HG03025 (cell line): ENCODE results near the gene SLK.

Source experiments
- ATAC-seq: cut with Tn5 transposase; IDR thresholded peaks from one replicate; pipeline ENCODE4 v1.9.1; 2021; ENCODE audit warnings: mild to moderate bottlenecking, moderate library complexity; ENCODE audit not compliant: unreplicated experiment, low FRiP score

Gene SLK

DNA sequence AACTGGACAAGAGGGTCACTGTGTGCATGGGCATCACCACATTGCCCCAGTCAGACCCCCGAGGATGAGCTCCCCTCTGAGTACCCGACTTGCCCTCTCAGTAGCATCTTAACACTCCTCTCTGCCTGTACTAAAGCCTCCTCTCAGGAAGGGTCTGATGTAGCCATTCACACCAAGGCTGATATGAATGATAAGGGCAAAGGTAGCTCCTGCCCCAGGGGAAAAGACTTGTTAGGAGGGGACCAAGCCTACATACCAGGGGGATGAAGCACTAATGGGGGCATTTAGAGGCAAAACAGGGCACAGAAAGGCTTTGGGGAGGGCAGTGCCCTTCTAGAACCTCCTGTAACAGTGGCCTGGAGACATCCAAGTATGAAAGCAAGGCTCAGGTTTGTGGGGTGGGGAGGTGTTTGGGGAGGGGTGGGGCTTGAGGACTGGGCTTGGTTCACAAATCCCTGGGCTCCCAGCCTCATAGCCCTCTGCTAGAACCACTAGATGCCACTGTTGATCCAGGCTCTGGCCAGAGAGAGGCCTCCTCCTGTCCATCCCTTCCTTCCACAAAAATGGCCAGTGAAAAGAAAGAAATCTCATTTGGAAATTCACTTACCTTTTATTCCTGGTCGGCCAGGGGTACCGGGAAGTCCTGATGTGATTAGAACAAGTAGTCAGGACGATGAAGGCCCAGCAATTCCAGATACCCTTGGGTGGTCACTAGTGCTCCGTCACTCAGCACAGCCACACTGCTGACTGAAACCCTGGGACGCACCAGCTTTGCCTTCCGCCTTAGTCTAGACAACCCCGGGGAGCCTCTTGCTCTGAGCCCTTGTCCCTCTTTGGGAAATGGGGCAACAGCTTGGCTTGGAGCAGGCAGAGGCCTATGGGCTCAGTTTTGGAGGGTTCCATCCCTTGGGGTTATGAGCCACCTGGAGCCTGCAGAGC lies 78.5 kb downstream of the SLK start:
- ATAC-seq = no peak

DNA sequence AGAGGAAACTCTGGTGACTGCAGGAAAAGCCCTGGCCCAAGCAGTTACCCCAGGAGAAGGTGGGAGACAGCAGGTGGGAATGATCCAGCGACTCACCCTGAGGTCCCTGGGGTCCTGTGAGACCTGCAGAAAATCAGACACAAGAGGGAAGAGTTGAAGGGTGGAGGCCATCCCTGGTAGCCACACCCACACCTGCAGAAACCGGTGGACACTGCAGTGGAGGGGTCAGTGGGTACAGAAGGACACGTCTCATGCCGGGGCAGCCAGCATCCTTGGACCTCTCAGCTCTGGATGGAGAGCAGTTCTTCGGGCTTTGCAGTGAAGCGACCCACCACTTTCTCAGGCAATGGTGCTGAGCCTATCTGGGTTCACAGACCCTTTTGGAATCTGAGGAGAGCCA lies 79.7 kb downstream of the SLK start:
- ATAC-seq = no peak

DNA sequence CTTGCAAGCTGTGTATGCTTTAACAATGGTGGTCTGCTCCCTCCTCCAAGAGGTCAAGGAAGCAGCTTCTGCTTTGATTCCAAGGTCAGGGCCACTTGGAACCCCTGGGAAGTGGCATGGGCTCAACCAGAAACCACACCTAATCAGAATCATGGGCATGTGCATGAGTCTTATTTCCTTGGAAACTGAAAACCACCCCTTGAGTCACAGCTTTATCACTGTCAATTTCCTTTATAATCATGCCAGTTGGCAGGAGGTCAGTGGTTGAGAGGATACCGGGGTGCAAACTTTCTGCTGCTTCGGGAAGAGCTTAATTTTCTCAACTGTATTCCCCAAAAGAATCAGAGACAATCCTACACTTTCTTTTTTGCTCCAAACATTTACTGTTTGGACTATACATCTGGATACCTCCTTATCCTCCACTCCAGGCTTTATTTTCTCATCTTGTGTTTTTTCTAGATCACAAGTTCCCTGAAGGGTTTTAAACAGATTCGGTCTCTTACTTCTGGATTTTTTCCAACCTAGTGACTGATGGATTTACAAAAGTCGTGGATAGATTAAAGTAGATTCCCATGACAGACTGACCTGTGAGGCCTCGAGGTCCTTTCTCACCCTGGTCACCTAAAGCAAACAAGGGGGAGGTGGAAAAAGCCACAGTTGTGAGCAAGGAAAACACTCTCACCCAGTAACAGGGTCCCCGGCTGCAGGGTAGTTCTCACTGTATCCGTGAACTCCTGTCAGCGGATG lies 82.7 kb downstream of the SLK start:
- ATAC-seq = no peak

DNA sequence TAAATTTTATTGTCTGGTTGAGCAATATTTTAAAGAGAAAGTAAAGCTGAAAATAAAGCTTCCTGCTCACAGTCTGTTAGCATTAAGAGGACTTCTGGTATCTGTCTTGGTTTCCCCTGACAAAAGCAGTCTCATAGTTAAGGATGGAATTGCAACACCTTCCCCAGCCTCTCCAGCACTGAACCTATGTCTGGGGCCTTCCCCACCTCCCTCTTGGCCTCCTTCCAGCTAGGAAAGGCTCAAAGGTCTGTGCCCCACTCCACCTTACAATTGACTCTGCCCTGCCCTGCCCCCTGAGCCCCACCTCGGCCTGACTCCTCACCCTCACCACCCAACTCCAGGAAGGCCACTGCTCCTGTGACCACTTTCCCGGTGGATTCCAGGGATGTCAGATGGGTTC lies 85.5 kb downstream of the SLK start:
- no peak for ATAC-seq

DNA sequence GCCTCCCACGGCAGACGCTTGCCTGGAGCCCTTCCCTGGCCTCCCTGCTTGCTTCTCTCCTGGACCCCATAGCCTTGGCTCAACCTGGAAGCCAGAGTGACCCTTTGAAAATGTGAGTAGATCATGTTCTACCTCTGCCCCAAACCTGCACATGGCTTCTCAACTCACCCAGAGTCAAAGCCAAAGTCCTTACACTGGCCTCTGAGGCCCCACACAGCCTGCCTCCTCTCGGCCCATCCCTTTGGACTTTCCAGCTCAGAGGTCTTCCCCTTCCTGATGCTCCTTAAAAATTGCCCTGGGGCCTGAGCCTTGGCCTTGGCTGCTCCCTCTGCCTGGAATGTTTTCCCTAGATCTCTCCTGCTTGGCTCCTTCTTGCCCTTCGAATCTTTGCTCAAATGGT lies 86.3 kb downstream of the SLK start:
- no peak for ATAC-seq

DNA sequence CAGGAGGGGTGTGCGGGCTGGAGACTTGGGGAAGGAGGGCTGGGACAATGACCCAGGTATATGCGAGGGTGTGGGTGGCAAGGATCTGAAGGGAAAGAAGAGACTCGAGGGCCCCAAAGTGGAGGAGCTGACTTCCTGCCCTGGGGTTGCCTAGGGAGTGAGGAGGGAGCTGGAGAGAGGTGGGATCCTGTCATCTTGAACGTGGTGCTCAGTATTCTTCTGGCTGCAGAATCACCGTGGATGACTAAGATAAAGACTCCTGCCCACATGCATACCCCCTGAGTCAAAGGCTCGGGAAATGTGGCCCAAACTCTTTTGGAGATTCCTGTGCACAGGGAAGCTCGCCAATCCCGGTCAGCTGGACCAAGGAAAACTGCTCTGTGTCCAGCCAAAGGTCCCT lies 87.5 kb downstream of the SLK start:
- ATAC-seq = no peak

DNA sequence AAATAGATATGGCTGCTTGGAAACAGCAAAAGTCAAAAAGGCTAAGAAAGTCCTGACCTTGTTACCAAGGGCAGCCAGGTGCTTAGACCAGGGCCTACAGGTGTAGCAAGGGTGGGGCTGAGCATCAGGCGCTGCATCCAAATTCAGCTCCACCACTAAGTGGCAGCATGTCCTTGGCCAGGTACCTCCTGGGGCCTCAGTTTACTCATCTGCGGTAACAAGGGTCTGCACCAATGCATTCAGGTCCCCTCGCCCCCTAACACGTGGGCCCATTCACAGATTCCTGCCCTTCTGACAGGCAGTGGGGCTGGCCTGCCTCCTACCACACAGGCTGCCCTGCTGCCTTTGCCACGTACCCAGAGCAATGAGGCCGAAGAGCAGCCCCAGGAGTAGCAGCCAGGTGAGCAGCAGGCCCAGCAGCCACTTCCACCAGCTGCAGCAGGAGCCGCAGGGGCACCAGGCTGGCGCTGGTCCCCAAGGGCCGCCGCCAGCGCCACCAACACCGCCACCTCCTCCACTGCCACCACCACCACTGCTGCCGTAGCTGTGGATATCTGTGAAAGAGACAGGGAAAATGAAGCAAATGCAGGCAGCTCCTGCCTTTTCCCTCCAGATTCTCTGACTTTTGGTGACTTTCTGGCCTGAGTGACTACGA lies 89.8 kb downstream of the SLK start:
- no peak for ATAC-seq

DNA sequence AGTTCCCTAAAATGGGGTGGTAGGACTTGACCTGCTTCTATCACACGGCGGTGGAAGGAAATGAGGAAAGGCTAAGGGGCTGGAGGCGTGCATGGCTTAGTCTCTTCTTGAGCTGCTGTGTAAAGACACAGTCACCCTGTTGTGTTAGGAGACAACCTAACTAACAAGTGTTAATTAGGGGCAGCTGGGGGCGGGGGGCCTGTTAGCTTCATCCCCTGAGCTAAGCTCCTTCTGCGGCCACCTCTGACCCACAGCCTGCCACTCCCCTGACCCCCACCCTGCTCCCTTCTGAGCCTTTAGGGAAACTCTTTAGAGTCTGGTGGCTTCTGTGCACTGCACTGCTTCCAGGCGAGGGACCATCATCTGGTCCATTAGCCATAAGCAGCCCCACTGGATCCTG lies 90.8 kb downstream of the SLK start:
- no peak for ATAC-seq

DNA sequence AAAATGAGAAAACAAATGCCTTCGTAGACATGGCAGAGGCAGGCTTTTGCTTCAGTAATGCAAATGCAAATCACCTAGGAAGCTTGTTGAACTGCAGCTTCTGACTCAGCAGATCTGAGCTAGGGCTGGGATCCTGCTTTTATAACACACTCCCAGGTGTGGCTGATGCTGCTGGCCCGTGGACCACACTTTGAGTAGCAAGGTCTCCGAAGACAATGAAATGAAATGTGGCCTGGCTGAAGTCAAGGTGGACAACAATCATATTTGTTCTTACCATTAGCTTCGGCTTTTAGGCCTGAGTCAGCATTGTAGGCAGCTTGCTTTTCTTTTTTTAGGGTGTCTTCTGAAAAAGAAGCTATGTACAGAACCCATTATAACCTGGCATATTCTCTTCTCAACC lies 92.4 kb downstream of the SLK start:
- ATAC-seq = no peak

DNA sequence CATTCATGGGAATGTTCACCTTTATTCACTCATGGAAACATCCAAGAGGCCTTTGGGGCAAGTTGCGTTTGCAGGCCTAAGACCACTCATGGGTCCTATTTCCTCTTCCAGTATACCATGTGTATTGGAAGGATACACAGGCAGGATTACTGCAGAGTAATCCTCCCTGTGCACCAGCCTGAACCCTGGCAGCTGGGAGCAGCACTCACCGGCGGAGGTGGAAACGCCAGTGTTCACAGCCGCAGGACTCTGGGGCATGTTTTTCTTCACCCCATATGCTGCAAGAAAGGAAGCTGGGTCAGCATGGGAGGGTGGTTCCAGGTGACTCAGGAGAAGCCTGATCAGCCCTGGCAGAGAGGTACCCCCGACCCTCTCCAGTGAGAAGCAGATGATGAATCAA lies 94.3 kb downstream of the SLK start:
- ATAC-seq = no peak

DNA sequence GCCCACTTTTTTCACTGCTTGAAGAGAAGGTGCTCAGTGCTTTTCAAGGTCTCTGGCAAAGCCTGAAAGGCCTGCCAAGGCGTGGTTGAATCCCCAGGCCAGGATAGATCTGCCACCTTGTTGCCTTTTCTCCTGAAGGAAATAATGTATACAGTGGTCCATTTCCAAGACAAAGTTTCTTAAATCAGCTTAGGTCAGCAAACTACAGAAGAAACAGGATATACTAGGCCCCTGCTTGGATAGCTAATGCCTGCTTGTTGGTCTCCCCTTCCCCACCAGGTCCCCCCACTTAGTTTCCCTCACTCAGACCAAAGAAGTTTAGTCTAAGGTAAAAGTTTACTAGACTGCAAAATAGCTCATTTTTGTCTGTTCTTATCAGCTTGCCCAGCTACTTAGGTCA lies 98.8 kb downstream of the SLK start:
- ATAC-seq = no peak

DNA sequence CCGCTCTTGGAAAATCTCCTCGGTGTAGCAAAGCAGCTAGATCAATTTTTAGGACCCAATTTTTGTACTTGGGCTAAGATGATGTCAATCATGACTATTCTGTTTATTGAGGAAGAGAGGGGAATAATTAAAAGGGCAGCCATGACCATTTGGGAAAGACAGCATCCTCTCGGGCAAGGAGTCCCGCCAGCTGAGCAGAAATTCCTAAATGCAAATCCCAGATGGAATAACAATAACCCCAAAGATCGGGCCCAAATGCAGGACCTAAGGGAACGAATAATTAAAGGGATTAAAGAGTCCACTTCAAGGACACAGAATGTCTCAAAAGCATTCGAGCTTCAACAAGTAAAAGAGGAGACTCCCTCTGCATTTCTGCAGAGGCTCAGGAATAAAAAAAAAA lies 100.0 kb downstream of the SLK start:
- ATAC-seq = no peak

DNA sequence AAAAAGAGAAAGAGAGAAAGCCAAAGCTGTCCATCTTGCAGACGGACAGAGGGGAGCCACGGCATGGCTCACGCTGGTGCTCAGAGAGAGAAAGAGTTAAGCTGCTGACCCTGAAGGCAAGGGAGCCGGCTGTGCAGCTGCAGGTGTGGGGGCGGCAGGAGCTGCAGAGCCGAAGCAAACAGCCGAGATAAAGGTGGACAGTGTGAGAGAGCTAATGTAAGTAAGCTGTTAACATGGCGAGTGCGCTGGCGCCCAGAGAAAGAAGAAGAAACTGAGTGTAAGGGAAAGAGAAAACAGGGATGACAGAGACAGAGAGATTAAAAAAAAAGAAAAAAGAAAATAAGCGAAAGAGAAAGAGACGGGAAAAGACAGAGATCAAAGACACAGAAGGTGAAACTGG lies 100.6 kb downstream of the SLK start:
- no peak for ATAC-seq

DNA sequence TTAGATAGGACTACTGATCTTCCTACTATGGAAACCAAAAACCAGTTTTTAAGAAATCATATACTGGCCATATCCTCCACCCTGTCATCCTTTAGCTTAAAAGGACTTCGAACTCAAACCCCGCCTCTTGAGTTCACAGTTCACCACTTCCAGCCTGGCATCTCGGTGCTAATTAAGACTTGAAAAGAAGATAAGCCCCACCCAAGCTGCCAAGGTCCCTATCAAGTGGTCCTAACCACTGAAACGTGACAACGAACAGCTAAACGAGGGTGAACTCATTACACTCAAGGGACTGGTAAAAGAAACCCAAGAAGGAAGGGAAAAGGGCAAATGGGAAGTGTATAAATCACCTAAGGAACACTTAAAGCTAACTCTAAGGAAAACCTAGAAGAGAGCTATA lies 102.7 kb downstream of the SLK start:
- no peak for ATAC-seq

DNA sequence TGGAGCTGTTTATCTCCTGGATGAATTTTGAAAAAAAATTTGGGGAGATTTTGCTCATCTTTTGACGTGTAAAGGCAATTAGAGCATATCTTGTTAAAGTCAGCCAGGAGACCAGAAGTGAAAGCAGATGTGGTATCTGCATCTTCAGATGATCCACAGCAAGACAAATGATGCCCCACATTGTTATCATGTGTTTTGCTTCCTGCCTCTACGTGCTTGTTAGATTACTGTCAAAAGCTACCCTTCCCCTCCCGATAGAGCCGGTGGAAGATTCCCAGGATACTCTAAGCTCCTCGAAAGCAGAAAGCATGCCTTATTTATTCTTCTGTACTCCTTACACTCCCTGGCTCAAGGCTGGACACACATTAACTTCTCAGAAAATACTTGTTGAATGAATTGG lies 105.8 kb downstream of the SLK start:
- no peak for ATAC-seq

DNA sequence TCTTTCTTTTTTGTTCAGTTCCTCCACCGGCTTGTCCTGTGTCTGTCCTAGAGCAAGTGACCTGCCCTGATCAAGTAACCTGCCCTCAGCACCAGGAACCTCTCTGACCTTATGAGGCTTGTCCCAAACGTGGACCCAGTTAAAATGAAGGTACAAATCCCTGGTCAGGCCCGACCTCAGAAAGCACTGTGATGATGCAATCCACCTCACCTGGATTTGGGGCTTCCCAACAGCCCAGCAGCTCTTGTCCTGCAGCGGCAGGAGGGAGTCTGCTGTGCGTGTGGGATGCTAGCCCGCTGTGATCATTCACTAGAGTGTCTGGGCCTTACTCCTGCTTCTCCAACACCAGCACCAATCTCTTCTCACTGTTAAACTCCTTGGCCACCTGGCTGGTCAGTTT lies 107.6 kb downstream of the SLK start:
- ATAC-seq = no peak

DNA sequence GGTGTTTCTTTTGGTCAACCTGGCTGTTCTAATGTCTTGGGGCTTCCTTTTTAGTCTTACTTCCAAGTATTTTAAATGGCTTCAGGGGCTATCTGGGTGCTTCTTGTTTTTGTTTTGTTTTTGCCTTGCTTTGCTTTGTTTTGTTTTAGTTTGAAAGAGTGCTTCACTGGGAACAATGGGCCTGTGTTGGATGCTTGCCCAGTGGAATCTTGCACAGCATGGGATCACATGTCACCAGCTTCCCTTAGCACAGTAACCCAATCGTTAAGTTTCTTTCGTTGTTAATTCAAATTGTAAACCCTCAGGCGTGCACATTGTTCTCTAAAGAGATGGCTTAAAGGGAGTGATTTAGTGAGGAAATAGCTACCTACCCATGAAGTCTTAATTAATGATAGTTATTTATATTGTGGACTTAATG lies 109.8 kb downstream of the SLK start:
- ATAC-seq = no peak

DNA sequence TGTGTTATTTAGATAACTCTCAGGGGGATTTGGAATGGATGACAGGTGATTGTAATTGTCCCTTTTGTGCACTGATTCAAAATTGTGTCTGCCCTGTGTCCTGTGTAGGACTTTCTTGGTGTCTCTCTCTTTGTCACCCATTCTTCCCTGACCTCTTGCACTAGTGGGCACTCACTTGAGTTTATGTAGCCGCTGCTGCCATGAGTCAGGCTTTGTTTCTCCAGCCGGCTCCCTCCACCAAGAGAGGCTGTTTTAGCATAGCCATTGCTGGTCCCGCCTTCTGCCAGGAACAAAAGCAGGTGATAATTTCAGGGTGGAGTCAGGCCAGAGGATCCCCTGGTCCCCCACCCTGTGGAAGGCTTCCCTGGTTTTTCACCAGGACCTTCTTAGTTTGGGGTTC lies 110.3 kb downstream of the SLK start:
- ATAC-seq = no peak

DNA sequence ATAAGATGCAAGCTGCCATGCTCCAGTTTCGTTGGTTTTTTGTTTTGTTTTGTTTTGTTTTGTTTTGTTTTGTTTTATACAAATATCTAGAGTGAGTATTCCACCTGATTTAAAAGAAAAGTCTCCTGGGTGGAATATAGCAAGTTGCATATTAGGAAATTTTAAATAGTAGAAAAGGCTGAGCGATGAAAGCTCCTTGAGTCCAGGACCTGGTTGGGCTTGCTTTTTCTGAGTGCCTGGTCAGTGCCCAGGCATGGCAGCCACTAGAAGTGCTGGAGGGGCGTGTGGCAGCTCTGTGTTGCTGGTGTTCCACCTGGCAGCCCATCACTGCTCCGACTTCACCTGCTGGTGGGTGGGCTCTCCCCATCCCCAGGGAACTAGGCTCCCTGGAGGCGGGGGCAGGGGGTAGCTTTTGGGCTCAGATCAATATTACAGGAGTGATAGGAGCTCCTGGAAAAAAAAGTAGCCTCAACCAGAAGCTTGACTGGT lies 110.8 kb downstream of the SLK start:
- no peak for ATAC-seq
